ENCODE results near the gene TBC1D16. TPM values are rescaled to one million over a fixed set of nuclear protein-coding genes. Genes with fewer than 3 reads are reported as not detected.

TBC1D16 gene
- total and polyA plus RNA-seq, 2 donors (not counting 1 experiment from before 2014, with no cell fraction given): 0.82 to 2.7 TPM

DNA sequence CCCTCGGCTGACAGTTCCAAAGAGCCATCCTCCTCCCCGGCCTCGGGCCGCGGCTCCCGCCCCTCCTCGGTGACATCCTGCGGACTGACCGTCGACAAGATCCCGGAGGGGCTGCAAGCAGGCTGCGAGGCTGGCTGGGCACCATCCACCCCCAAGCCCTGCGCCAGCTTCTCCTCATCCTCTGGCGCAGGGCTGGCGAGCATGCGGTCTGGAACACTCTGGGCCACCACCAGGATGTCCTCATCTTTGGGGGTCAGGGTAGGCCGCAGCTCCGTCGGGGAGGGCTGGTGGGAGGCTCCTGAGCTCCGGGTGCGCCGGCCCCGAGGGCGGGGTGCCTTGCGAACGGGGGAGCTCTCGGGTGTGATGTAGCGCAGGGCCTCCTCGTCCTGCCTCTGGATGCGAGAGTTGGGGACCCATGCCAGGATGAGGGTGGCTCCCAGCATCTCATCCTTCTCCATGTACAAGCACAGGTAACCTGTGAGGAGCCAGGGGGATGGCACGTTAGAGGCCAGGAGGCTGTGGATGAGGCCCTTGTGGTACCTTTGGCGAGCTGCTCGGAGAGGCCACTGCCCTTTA is 25.3 kb downstream of the TBC1D16 start:
- peaks cover 3 to 11% of the 10 kb centered on the region in 2 donors for H3K4me1 ChIP-seq (ENCODE audit: control insufficient read depth in 2 of 2, insufficient read depth in 2 of 2, low read length in 2 of 2)
- H3K36me3 ChIP-seq (replicated peaks in 1 of 2; ENCODE audit: control extremely low read depth in 1 of 2, control insufficient read depth in 1 of 2, extremely low read depth in 1 of 2, insufficient read depth in 2 of 2, low read length in 1 of 2): no peaks in the 10 kb centered on the region
- no peak for TF ChIP-seq EZH2 (IDR thresholded peaks at IDR 0.05; ENCODE audit: borderline replicate concordance, insufficient read depth, low read depth, low read length, poor library complexity, severe bottlenecking)
- ATAC-seq (ENCODE audit: low read depth) (no peak), DNase-seq (no peak)
- no peak overlapping the region for H3K27ac ChIP-seq (ENCODE audit: low read length in 2 of 2)
- Mint-ChIP-seq H3K9me3 (ENCODE audit: insufficient read depth) (no peaks in the 10 kb centered on the region), H3K4me3 (no peak overlapping the region), H3K27ac (no peak overlapping the region), H3K4me1 (peaks cover 9% of the 10 kb centered on the region), H3K27me3 (no peaks in the 10 kb centered on the region)
- CTCF ChIA-PET: interaction anchor here (0.6 to 1.6 kb wide), 4 partner anchors 8 to 1821 kb away, joined by 3 to 4 read pairs (median 3); no protein-coding TSS in a partner anchor
- no peak overlapping the region for H3K4me2 ChIP-seq (replicated peaks; ENCODE audit: low read depth, low read length, poor library complexity, severe bottlenecking)
- H3K9me3 ChIP-seq (ENCODE audit: control extremely low read depth in 1 of 3, control insufficient read depth in 2 of 3, insufficient read depth in 1 of 3, low read length in 2 of 3): peaks cover 0 to 15% (median 2%) of the 10 kb centered on the region in 3 donors
- 98% methylated on average over 30 of the region's 33 CpGs for WGBS (ENCODE audit: insufficient coverage)
- POLR2A ChIA-PET: no interaction called here
- peaks cover 5% of the 10 kb centered on the region for H3K79me2 ChIP-seq (ENCODE audit: control insufficient read depth, insufficient read depth, low read length)
- intact Hi-C loops (cut with micrococcal nuclease): no loop called here
- H3K4me3 ChIP-seq (ENCODE audit: control extremely low read depth in 1 of 5, extremely low read depth in 1 of 5, insufficient read depth in 1 of 5, low read depth in 2 of 5, low read length in 4 of 5): no peak overlapping the region
- no peaks in the 10 kb centered on the region for H3K27me3 ChIP-seq (replicated peaks in 1 of 4; ENCODE audit: control extremely low read depth in 1 of 4, control insufficient read depth in 3 of 4, insufficient read depth in 4 of 4, low read length in 3 of 4)
- H4K20me1 ChIP-seq (ENCODE audit: control insufficient read depth, insufficient read depth, low read length, poor library complexity, severe bottlenecking): no peaks in the 10 kb centered on the region
- H2AFZ ChIP-seq (ENCODE audit: insufficient read depth, low read depth, low read length, poor library complexity, severe bottlenecking): no peak overlapping the region
- no peak overlapping the region for H3K9ac ChIP-seq (ENCODE audit: low read length)

DNA sequence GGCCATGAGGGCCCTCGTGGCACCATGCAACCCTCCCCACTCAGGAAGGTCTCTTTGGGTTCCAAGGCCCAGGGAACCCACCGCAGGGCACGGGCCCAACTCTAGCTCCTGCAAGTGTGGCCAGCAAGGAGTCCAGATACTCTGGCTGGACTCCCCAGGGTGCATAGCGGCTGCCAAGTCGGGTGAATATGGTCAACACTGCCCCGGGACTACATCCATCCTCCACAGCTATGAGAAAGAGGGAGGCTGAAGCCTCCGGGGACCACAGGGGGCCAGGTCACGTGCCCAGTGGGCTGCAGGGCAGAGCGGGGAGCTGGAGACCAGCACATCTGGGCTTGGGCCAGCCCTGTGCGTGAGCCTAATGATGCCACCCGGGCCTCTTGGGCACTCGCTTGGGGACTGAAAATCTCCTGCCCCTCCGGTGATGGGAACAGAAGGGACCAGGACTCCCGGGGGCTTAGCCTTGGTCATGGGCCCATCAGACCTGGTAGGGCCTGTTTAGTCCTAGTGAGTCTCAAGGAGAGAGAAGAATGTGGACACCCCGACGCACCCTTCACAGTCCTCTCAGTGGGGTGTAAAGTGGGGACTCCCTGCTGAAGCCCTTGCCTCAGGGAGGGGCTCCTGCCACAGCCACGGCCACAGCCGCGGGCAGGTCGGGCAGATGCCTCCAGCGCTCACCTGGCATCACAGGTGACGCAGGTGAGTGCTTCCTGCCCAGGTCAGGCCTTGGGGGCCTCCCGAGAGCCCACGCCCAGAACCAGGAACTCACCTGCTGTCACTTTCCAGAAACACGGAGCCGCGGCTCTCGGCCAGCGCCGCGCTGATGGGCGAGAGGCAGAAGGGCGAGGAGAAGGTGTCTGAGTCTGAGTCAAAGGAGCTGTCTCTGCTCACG is 26.0 kb downstream of the TBC1D16 start:
- Histone ChIP-seq H3K36me3 (replicated peaks in 1 of 2; ENCODE audit: control extremely low read depth in 1 of 2, control insufficient read depth in 1 of 2, extremely low read depth in 1 of 2, insufficient read depth in 2 of 2, low read length in 1 of 2) (no peaks in the 10 kb centered on the region), H3K4me3 (ENCODE audit: control extremely low read depth in 1 of 5, extremely low read depth in 1 of 5, insufficient read depth in 1 of 5, low read depth in 2 of 5, low read length in 4 of 5) (no peak overlapping the region), H3K9ac (ENCODE audit: low read length) (no peak overlapping the region), H3K9me3 (ENCODE audit: control extremely low read depth in 1 of 3, control insufficient read depth in 2 of 3, insufficient read depth in 1 of 3, low read length in 2 of 3) (peaks cover 0 to 12% (median 2%) of the 10 kb centered on the region in 3 donors), H3K79me2 (ENCODE audit: control insufficient read depth, insufficient read depth, low read length) (peaks cover 3% of the 10 kb centered on the region), H4K20me1 (ENCODE audit: control insufficient read depth, insufficient read depth, low read length, poor library complexity, severe bottlenecking) (no peaks in the 10 kb centered on the region), H3K27me3 (replicated peaks in 1 of 4; ENCODE audit: control extremely low read depth in 1 of 4, control insufficient read depth in 3 of 4, insufficient read depth in 4 of 4, low read length in 3 of 4) (no peaks in the 10 kb centered on the region), H2AFZ (ENCODE audit: insufficient read depth, low read depth, low read length, poor library complexity, severe bottlenecking) (no peak overlapping the region), H3K4me1 (ENCODE audit: control insufficient read depth in 2 of 2, insufficient read depth in 2 of 2, low read length in 2 of 2) (peaks cover 3 to 11% of the 10 kb centered on the region in 2 donors), H3K27ac (ENCODE audit: low read length in 2 of 2) (no peak overlapping the region), H3K4me2 (replicated peaks; ENCODE audit: low read depth, low read length, poor library complexity, severe bottlenecking) (no peak overlapping the region)
- no peak for DNase-seq
- POLR2A ChIA-PET: interaction anchor here (0.5 kb wide), 1 partner anchor 84 kb away, joined by 6 read pairs; no protein-coding TSS in a partner anchor
- CTCF ChIA-PET: interaction anchor here (1.6 to 3.3 kb wide), 6 partner anchors 11 to 220 kb away, joined by 4 to 20 read pairs (median 10); no protein-coding TSS in a partner anchor
- TF ChIP-seq EZH2 (IDR thresholded peaks at IDR 0.05; ENCODE audit: borderline replicate concordance, insufficient read depth, low read depth, low read length, poor library complexity, severe bottlenecking): no peak
- TF ChIP-seq, protein P1, sequence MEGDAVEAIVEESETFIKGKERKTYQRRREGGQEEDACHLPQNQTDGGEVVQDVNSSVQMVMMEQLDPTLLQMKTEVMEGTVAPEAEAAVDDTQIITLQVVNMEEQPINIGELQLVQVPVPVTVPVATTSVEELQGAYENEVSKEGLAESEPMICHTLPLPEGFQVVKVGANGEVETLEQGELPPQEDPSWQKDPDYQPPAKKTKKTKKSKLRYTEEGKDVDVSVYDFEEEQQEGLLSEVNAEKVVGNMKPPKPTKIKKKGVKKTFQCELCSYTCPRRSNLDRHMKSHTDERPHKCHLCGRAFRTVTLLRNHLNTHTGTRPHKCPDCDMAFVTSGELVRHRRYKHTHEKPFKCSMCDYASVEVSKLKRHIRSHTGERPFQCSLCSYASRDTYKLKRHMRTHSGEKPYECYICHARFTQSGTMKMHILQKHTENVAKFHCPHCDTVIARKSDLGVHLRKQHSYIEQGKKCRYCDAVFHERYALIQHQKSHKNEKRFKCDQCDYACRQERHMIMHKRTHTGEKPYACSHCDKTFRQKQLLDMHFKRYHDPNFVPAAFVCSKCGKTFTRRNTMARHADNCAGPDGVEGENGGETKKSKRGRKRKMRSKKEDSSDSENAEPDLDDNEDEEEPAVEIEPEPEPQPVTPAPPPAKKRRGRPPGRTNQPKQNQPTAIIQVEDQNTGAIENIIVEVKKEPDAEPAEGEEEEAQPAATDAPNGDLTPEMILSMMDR (IDR thresholded peaks at IDR 0.05): no peak
- no peaks in the 10 kb centered on the region for H3K27me3 Mint-ChIP-seq
- H3K4me1 Mint-ChIP-seq: peaks cover 9% of the 10 kb centered on the region
- ATAC-seq (ENCODE audit: low read depth): no peak
- intact Hi-C loops (cut with micrococcal nuclease): loop anchor here (5.0 kb wide), 2 partner anchors 73 to 93 kb away; partner anchors contain the start of gene GAA
- H3K9me3 Mint-ChIP-seq (ENCODE audit: insufficient read depth): no peaks in the 10 kb centered on the region
- H3K4me3 Mint-ChIP-seq: no peak overlapping the region
- WGBS (ENCODE audit: insufficient coverage): 94% methylated on average over 33 of the region's 34 CpGs
- H3K27ac Mint-ChIP-seq: no peak overlapping the region

Measured in B cell (primary cell).